WTC11 (cell line): ENCODE results near the gene ZNF730. TPM values are rescaled to one million over a fixed set of nuclear protein-coding genes. Genes with fewer than 3 reads are reported as not detected.

ENCODE experiments used
- ATAC-seq: fragments of 200-7000 bp; cut with Tn5 transposase; 2 replicates; pipeline ENCODE4 v1.10.0; 2021; ENCODE audit warnings: mild to moderate bottlenecking, moderate library complexity
- CTCF ChIA-PET: fragments of 300-600 bp; sonication (Branson Sonifier 250); formaldehyde crosslinking; loops from one replicate; lab custom pipeline; 2021; ENCODE audit warnings: antibody characterized with exemption; lab: Charles Lee
- POLR2A ChIA-PET: fragments of 350-600 bp; sonication (Branson Sonifier 250); formaldehyde crosslinking; loops from one replicate; lab custom pipeline; 2021; ENCODE audit warnings: antibody characterized with exemption; lab: Charles Lee
- DNase-seq: peaks from one replicate; pipeline ENCODE4 v3.0.0; 2021; ENCODE audit warnings: low spot score
- H3K27ac Mint-ChIP-seq: 2 replicates; pipeline ENCODE4 v1.8.0; 2021; ENCODE audit warnings: mixed read lengths
- H3K27me3 Mint-ChIP-seq: 2 replicates; pipeline ENCODE4 v1.8.0; 2021; ENCODE audit warnings: low read depth, mild to moderate bottlenecking, moderate library complexity, mixed read lengths
- H3K36me3 Mint-ChIP-seq: 2 replicates; pipeline ENCODE4 v1.8.0; 2021; ENCODE audit warnings: mixed read lengths
- H3K4me1 Mint-ChIP-seq: 2 replicates; pipeline ENCODE4 v1.8.0; 2022; ENCODE audit warnings: mixed read lengths
- H3K4me3 Mint-ChIP-seq: 2 replicates; pipeline ENCODE4 v1.8.0; 2021; ENCODE audit warnings: mild to moderate bottlenecking, moderate library complexity, mixed read lengths
- H3K9me3 Mint-ChIP-seq: 2 replicates; pipeline ENCODE4 v1.8.0; 2021; ENCODE audit warnings: mixed read lengths
- ATF2 ChIP-seq: sonication (generic); formaldehyde crosslinking; IDR thresholded peaks from 2 replicates; pipeline ENCODE4 v1.8.1; 2022; ENCODE audit warnings: low read depth, missing genetic modification reagents, borderline replicate concordance
- CBFB ChIP-seq: sonication (generic); formaldehyde crosslinking; IDR thresholded peaks from 2 replicates; pipeline ENCODE4 v1.8.1; 2022; ENCODE audit warnings: mild to moderate bottlenecking, low read depth, missing genetic modification reagents
- CREM ChIP-seq: sonication (generic); formaldehyde crosslinking; IDR thresholded peaks from 2 replicates; pipeline ENCODE4 v1.8.1; 2022; ENCODE audit warnings: mild to moderate bottlenecking, missing genetic modification reagents, moderate library complexity
- ELF4 ChIP-seq: sonication (generic); formaldehyde crosslinking; IDR thresholded peaks from 2 replicates; pipeline ENCODE4 v1.8.1; 2022; ENCODE audit warnings: low read depth, mild to moderate bottlenecking, moderate library complexity, missing genetic modification reagents
- GABPB1 ChIP-seq: sonication (generic); formaldehyde crosslinking; IDR thresholded peaks from 2 replicates; pipeline ENCODE4 v1.8.1; 2023; ENCODE audit warnings: mild to moderate bottlenecking, missing genetic modification reagents
- IRF2 ChIP-seq: sonication (generic); formaldehyde crosslinking; IDR thresholded peaks from 2 replicates; pipeline ENCODE4 v1.8.0; 2022; ENCODE audit warnings: low read depth, missing genetic modification reagents, borderline replicate concordance
- JAZF1 ChIP-seq: fragments of 250-450 bp; sonication (Bioruptor Pico); IDR thresholded peaks from 2 replicates; pipeline ENCODE4 v1.9.0; 2021; ENCODE audit warnings: moderate library complexity, mild to moderate bottlenecking, inconsistent platforms
- NR2C2 ChIP-seq: sonication (generic); formaldehyde crosslinking; IDR thresholded peaks from 2 replicates; pipeline ENCODE4 v1.8.0; 2022; ENCODE audit warnings: mild to moderate bottlenecking, missing genetic modification reagents
- PRRX2 ChIP-seq: fragments of 250-450 bp; sonication (Bioruptor Pico); IDR thresholded peaks from 2 replicates; pipeline ENCODE4 v1.8.0; 2021; ENCODE audit warnings: mild to moderate bottlenecking
- TCF7 ChIP-seq: sonication (generic); formaldehyde crosslinking; IDR thresholded peaks from 2 replicates; pipeline ENCODE4 v1.8.0; 2022; ENCODE audit warnings: mild to moderate bottlenecking, low read depth, missing genetic modification reagents, moderate library complexity
- ZNF317 ChIP-seq: sonication (generic); formaldehyde crosslinking; IDR thresholded peaks from 2 replicates; pipeline ENCODE4 v1.8.1; 2023; ENCODE audit warnings: low read depth, mild to moderate bottlenecking, moderate library complexity, missing genetic modification reagents, borderline replicate concordance
- ZNF396 ChIP-seq: fragments of 250-450 bp; sonication (Bioruptor Pico); IDR thresholded peaks from 2 replicates; pipeline ENCODE4 v1.8.0; 2021; ENCODE audit warnings: mild to moderate bottlenecking, moderate library complexity, borderline replicate concordance
- ZNF416 ChIP-seq: fragments of 250-450 bp; sonication (Bioruptor Pico); IDR thresholded peaks from 2 replicates; pipeline ENCODE4 v1.9.0; 2021; ENCODE audit warnings: mild to moderate bottlenecking, inconsistent platforms
- total RNA-seq: library from RNA; stranded (reverse); gene quantifications from 3 replicates; pipeline ENCODE4 v1.2.3, GENCODE V29; 2021
- TF ChIP-seq, protein P1 (sequence below): fragments of 250-450 bp; sonication (Bioruptor Pico); IDR thresholded peaks from 2 replicates; pipeline ENCODE4 v2.1.2; 2022; ENCODE audit warnings: mild to moderate bottlenecking, moderate library complexity
- TF ChIP-seq, protein P2 (sequence below): sonication (generic); formaldehyde crosslinking; IDR thresholded peaks from 2 replicates; pipeline ENCODE4 v1.8.1; 2023; ENCODE audit warnings: mild to moderate bottlenecking, missing genetic modification reagents, borderline replicate concordance
- TF ChIP-seq, protein P3 (sequence below): sonication (generic); formaldehyde crosslinking; IDR thresholded peaks from 2 replicates; pipeline ENCODE4 v1.8.1; 2023; ENCODE audit warnings: mild to moderate bottlenecking, missing genetic modification reagents
- TF ChIP-seq, protein P4 (sequence below): sonication (generic); formaldehyde crosslinking; IDR thresholded peaks from 2 replicates; pipeline ENCODE4 v1.8.0; 2023; ENCODE audit warnings: mild to moderate bottlenecking, missing genetic modification reagents

Gene ZNF730
- total RNA-seq, 1 experiment from 2014 or later, result 38.0 TPM

DNA sequence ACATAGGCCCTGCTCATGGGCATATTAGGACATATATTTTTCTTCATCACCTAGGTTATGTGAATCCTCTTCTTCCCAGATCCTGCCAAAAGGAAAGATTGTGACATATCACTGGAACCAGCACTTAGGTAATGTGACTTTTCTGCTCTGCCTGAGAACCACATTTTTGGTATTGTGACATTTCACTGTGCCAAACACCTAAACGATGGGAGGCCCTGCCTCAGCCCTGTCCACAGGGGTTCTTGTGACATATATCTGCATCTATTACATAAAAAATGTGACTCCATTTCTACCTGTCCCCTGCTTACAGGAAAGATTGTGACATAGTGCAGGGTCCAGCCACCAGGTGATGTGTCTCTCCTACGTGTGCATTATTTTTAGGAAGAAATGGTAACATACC is 18.5 kb upstream of the ZNF730 start:
- Mint-ChIP-seq H3K4me1 (no peaks in the 10 kb centered on the region), H3K36me3 (peaks cover 84% of the 10 kb centered on the region), H3K9me3 (peaks cover 40% of the 10 kb centered on the region), H3K27ac (no peak overlapping the region), H3K27me3 (no peaks in the 10 kb centered on the region), H3K4me3 (no peak overlapping the region)
- TF ChIP-seq ZNF317 (no peak), PRRX2 (CRISPR knock-in tag) (no peak), ATF2 (CRISPR knock-in tag) (no peak), GABPB1 (CRISPR knock-in tag) (no peak), ELF4 (CRISPR knock-in tag) (no peak), ZNF416 (CRISPR knock-in tag) (no peak), ZNF396 (CRISPR knock-in tag) (no peak), JAZF1 (CRISPR knock-in tag) (no peak), NR2C2 (CRISPR knock-in tag) (no peak), CREM (CRISPR knock-in tag) (no peak), IRF2 (CRISPR knock-in tag) (no peak), TCF7 (CRISPR knock-in tag) (no peak), CBFB (no peak)
- TF ChIP-seq, protein P1, sequence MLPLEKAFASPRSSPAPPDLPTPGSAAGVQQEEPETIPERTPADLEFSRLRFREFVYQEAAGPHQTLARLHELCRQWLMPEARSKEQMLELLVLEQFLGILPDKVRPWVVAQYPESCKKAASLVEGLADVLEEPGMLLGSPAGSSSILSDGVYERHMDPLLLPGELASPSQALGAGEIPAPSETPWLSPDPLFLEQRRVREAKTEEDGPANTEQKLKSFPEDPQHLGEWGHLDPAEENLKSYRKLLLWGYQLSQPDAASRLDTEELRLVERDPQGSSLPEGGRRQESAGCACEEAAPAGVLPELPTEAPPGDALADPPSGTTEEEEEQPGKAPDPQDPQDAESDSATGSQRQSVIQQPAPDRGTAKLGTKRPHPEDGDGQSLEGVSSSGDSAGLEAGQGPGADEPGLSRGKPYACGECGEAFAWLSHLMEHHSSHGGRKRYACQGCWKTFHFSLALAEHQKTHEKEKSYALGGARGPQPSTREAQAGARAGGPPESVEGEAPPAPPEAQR (CRISPR knock-in tag), result no peak
- TF ChIP-seq, protein P2, sequence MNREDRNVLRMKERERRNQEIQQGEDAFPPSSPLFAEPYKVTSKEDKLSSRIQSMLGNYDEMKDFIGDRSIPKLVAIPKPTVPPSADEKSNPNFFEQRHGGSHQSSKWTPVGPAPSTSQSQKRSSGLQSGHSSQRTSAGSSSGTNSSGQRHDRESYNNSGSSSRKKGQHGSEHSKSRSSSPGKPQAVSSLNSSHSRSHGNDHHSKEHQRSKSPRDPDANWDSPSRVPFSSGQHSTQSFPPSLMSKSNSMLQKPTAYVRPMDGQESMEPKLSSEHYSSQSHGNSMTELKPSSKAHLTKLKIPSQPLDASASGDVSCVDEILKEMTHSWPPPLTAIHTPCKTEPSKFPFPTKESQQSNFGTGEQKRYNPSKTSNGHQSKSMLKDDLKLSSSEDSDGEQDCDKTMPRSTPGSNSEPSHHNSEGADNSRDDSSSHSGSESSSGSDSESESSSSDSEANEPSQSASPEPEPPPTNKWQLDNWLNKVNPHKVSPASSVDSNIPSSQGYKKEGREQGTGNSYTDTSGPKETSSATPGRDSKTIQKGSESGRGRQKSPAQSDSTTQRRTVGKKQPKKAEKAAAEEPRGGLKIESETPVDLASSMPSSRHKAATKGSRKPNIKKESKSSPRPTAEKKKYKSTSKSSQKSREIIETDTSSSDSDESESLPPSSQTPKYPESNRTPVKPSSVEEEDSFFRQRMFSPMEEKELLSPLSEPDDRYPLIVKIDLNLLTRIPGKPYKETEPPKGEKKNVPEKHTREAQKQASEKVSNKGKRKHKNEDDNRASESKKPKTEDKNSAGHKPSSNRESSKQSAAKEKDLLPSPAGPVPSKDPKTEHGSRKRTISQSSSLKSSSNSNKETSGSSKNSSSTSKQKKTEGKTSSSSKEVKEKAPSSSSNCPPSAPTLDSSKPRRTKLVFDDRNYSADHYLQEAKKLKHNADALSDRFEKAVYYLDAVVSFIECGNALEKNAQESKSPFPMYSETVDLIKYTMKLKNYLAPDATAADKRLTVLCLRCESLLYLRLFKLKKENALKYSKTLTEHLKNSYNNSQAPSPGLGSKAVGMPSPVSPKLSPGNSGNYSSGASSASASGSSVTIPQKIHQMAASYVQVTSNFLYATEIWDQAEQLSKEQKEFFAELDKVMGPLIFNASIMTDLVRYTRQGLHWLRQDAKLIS (CRISPR knock-in tag), result no peak
- TF ChIP-seq, protein P3, sequence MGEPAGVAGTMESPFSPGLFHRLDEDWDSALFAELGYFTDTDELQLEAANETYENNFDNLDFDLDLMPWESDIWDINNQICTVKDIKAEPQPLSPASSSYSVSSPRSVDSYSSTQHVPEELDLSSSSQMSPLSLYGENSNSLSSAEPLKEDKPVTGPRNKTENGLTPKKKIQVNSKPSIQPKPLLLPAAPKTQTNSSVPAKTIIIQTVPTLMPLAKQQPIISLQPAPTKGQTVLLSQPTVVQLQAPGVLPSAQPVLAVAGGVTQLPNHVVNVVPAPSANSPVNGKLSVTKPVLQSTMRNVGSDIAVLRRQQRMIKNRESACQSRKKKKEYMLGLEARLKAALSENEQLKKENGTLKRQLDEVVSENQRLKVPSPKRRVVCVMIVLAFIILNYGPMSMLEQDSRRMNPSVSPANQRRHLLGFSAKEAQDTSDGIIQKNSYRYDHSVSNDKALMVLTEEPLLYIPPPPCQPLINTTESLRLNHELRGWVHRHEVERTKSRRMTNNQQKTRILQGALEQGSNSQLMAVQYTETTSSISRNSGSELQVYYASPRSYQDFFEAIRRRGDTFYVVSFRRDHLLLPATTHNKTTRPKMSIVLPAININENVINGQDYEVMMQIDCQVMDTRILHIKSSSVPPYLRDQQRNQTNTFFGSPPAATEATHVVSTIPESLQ (CRISPR knock-in tag), result no peak
- TF ChIP-seq, protein P4, sequence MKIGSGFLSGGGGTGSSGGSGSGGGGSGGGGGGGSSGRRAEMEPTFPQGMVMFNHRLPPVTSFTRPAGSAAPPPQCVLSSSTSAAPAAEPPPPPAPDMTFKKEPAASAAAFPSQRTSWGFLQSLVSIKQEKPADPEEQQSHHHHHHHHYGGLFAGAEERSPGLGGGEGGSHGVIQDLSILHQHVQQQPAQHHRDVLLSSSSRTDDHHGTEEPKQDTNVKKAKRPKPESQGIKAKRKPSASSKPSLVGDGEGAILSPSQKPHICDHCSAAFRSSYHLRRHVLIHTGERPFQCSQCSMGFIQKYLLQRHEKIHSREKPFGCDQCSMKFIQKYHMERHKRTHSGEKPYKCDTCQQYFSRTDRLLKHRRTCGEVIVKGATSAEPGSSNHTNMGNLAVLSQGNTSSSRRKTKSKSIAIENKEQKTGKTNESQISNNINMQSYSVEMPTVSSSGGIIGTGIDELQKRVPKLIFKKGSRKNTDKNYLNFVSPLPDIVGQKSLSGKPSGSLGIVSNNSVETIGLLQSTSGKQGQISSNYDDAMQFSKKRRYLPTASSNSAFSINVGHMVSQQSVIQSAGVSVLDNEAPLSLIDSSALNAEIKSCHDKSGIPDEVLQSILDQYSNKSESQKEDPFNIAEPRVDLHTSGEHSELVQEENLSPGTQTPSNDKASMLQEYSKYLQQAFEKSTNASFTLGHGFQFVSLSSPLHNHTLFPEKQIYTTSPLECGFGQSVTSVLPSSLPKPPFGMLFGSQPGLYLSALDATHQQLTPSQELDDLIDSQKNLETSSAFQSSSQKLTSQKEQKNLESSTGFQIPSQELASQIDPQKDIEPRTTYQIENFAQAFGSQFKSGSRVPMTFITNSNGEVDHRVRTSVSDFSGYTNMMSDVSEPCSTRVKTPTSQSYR (CRISPR knock-in tag), result no peak
- no peak for DNase-seq
- no peak for ATAC-seq
- POLR2A ChIA-PET, result no interaction called here
- CTCF ChIA-PET, result no interaction called here
